Uterus (tissue), 2 donors: ENCODE data around the gene ULK4.
"Not testable (repeated sequence)": the region's sequence is repeated elsewhere in the genome, so short reads cannot be mapped to it uniquely, and the experiment has no call there.

Source experiments
- POLR2A ChIP-seq, 2 donors: fragments of 450-650 bp; IDR thresholded peaks; one replicate each; pipeline ENCODE4 v1.6.1; 2016; ENCODE audit warnings: antibody characterized with exemption in 2 of 2, mild to moderate bottlenecking in 1 of 2, moderate library complexity in 1 of 2
- TF ChIP-seq, protein P1 (sequence below), 4 experiments: fragments of 200-600 bp in 2 of 4; fragments of 450-650 bp in 2 of 4; sonication (generic) in 2 of 4; IDR thresholded peaks; one replicate each; pipeline ENCODE4 v1.5.1; 2016 to 2019; ENCODE audit warnings: antibody characterized with exemption in 4 of 4, mild to moderate bottlenecking in 2 of 4, moderate library complexity in 1 of 4

DNA sequence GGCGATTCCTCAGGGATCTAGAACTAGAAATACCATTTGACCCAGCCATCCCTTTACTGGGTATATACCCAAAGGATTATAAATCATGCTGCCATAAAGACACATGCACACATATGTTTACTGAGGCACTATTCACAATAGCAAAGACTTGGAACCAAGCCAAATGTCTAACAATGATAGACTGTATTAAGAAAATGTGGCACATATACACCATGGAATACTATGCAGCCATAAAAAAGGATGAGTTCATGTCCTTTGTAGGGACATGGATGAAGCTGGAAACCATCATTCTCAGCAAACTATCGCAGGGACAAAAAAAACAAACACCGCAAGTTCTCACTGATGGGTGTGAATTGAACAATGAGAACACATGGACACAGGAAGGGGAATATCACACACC, 515.6 kb downstream of the ULK4 start:
- TF ChIP-seq, protein P1, sequence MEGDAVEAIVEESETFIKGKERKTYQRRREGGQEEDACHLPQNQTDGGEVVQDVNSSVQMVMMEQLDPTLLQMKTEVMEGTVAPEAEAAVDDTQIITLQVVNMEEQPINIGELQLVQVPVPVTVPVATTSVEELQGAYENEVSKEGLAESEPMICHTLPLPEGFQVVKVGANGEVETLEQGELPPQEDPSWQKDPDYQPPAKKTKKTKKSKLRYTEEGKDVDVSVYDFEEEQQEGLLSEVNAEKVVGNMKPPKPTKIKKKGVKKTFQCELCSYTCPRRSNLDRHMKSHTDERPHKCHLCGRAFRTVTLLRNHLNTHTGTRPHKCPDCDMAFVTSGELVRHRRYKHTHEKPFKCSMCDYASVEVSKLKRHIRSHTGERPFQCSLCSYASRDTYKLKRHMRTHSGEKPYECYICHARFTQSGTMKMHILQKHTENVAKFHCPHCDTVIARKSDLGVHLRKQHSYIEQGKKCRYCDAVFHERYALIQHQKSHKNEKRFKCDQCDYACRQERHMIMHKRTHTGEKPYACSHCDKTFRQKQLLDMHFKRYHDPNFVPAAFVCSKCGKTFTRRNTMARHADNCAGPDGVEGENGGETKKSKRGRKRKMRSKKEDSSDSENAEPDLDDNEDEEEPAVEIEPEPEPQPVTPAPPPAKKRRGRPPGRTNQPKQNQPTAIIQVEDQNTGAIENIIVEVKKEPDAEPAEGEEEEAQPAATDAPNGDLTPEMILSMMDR (IDR thresholded peaks at IDR 0.05) = not testable (repeated sequence)
- TF ChIP-seq POLR2A (IDR thresholded peaks at IDR 0.05) = not testable (repeated sequence)
